Stimulated activated memory B cell treated with anti-CD40 and anti-IgM and Interleukin-4, amounts not matched to agents 10 μg/mL and 1 μg/mL and 100 μg/mL, for 72 hours (primary cell): ENCODE results near the gene CFAP54.

Experiments used
- ATAC-seq: fragments of 150-1000 bp; cut with Tn5 transposase; 2 replicates; pipeline ENCODE4 v1.10.0; 2021
- H3K27ac Mint-ChIP-seq: one replicate; pipeline ENCODE4 v1.8.0; 2022; ENCODE audit warnings: mild to moderate bottlenecking, mixed read lengths
- H3K27me3 Mint-ChIP-seq: one replicate; pipeline ENCODE4 v1.8.0; 2022; ENCODE audit warnings: mixed read lengths
- H3K36me3 Mint-ChIP-seq: one replicate; pipeline ENCODE4 v1.8.0; 2022; ENCODE audit warnings: mixed read lengths
- H3K4me1 Mint-ChIP-seq: one replicate; pipeline ENCODE4 v1.8.0; 2022; ENCODE audit warnings: mixed read lengths
- H3K4me3 Mint-ChIP-seq: one replicate; pipeline ENCODE4 v1.8.0; 2022; ENCODE audit warnings: mild to moderate bottlenecking, moderate library complexity, mixed read lengths
- H3K9me3 Mint-ChIP-seq: one replicate; pipeline ENCODE4 v1.8.0; 2022; ENCODE audit warnings: mixed read lengths

CFAP54 gene

DNA sequence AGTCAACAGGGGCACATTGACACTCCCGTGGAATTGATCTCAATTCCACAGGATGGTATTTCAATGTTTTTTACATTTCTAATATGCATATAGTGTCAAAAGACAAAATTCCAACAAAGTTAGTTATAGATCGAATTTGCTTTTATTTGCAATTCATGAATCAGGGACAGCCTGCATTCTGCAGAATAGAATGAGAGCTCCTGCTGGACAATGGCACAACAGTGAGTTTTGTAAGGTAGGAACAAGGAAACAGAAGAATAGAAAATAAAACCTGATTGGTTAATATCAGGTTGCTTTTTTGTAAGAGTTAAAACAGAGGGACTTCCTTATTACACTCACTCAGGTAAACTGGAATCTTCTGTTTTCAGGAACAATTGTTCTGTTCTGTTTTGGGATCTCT, 384.8 kb downstream of the CFAP54 start:
- Mint-ChIP-seq H3K27me3 (peaks cover 34% of the 10 kb centered on the region), H3K36me3 (no peaks in the 10 kb centered on the region), H3K9me3 (peaks cover 5% of the 10 kb centered on the region), H3K4me1 (no peaks in the 10 kb centered on the region), H3K4me3 (no peak overlapping the region), H3K27ac (no peak overlapping the region)
- ATAC-seq: no peak

DNA sequence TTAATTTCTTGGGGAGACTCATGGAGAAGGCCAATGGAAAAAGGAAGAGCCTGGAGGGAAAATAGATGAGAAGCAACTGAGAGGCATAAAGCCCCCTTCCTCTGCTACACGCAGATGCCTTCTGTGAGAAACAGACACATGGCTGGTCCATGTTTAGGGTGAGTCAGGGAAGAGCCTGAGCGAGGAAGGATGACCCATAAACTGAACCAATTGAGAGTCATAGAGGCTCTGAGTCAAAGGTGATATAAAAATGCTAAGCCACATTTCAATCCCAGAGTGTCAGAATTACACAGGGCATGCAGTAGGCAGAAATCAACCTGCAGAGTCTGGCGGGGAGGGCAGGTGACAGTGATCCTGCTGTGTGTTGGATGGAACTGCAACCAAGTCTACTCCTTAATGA, 387.6 kb downstream of the CFAP54 start:
- peaks cover 34% of the 10 kb centered on the region for H3K27me3 Mint-ChIP-seq
- no peak overlapping the region for H3K27ac Mint-ChIP-seq
- peaks cover 1% of the 10 kb centered on the region for H3K9me3 Mint-ChIP-seq
- H3K36me3 Mint-ChIP-seq: no peaks in the 10 kb centered on the region
- ATAC-seq: no peak
- no peak overlapping the region for H3K4me3 Mint-ChIP-seq
- no peaks in the 10 kb centered on the region for H3K4me1 Mint-ChIP-seq

DNA sequence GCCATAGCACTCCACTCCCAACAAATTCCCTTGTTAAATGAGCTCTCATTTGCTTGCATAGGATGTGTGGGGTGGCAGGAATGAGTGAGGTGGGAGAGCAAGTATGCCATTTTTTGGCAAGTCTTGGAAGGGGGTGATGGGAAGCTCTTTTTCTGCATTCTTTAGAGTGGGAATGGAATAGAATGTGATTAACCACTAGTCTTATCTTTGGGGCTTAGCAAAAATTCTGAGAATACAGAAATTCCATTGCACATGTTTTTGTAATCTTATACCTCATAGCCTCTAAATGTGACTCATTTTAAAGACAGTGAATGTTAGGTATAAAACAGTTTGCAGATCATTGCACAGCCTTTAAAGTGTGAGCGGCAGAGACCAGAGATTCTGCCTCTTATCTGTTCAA, 389.3 kb downstream of the CFAP54 start:
- H3K36me3 Mint-ChIP-seq: no peaks in the 10 kb centered on the region
- no peaks in the 10 kb centered on the region for H3K9me3 Mint-ChIP-seq
- H3K27ac Mint-ChIP-seq: no peak overlapping the region
- H3K4me1 Mint-ChIP-seq: no peaks in the 10 kb centered on the region
- no peak overlapping the region for H3K4me3 Mint-ChIP-seq
- H3K27me3 Mint-ChIP-seq: peaks cover 34% of the 10 kb centered on the region
- no peak for ATAC-seq

DNA sequence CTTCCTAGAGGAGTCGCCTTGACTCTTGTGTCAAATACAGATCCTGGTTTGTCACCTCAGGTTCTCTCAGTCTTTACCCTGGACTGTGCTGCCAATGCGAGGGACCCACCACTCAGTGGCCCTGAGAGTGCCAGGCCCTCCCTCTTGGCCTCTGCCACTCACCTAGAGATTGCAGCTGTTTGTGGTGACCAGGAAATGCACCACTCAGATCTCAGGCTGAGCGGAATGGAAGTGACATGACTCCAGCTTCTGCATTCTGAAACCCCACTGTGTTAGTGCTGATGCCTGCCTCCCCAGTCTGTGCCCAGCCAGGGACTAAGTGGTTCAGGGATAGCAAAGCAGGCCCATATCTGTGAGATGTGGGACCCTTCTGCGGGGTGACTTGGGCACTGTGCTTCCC, 389.9 kb downstream of the CFAP54 start:
- H3K4me3 Mint-ChIP-seq: no peak overlapping the region
- no peaks in the 10 kb centered on the region for H3K4me1 Mint-ChIP-seq
- no peaks in the 10 kb centered on the region for H3K36me3 Mint-ChIP-seq
- H3K27ac Mint-ChIP-seq: no peak overlapping the region
- no peaks in the 10 kb centered on the region for H3K9me3 Mint-ChIP-seq
- H3K27me3 Mint-ChIP-seq: peaks cover 34% of the 10 kb centered on the region
- peak; percentile 6 for ATAC-seq

DNA sequence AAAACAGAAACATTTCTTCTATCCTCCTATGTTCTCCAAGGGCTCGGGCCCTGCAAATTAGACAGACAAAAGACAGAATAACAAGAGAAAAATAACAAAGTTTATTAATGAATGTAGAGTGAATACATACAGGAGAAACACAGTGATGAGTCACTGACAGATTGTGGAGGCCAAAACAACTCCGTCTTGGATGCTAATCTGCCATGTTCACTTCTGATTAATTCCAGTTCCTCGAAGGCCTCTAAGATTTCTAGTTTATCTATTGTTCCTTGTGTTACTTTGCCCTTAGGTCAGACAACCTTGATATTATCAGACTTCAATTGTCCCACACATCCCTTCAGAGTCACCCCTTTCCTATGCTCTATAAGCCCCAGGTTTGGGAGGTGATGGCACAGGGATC, 390.8 kb downstream of the CFAP54 start:
- H3K4me3 Mint-ChIP-seq: no peak overlapping the region
- no peaks in the 10 kb centered on the region for H3K36me3 Mint-ChIP-seq
- no peaks in the 10 kb centered on the region for H3K4me1 Mint-ChIP-seq
- no peak for ATAC-seq
- peaks cover 31% of the 10 kb centered on the region for H3K27me3 Mint-ChIP-seq
- no peaks in the 10 kb centered on the region for H3K9me3 Mint-ChIP-seq
- no peak overlapping the region for H3K27ac Mint-ChIP-seq

DNA sequence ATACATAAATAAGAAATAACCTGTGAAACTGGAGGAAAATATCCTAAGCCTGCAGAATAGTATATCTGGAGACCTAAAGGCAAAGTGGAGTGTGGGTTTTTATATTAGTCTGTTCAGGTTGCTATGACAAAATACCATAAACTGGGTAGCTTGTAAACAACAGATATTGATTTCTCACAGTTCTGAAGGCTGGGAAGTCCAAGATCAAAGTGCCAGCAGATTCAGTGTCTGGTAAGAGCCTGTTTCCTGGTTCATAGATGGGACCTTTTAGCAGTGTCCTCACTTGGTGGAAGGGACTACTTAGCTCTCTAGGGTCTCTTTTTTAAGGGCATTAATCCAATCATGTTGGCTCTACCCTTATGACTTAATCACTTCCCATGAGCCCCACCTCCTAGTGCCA, 392.2 kb downstream of the CFAP54 start:
- H3K36me3 Mint-ChIP-seq: no peaks in the 10 kb centered on the region
- H3K27ac Mint-ChIP-seq: no peak overlapping the region
- H3K4me3 Mint-ChIP-seq: no peak overlapping the region
- ATAC-seq: no peak
- H3K27me3 Mint-ChIP-seq: peaks cover 27% of the 10 kb centered on the region
- no peaks in the 10 kb centered on the region for H3K4me1 Mint-ChIP-seq
- H3K9me3 Mint-ChIP-seq: no peaks in the 10 kb centered on the region

DNA sequence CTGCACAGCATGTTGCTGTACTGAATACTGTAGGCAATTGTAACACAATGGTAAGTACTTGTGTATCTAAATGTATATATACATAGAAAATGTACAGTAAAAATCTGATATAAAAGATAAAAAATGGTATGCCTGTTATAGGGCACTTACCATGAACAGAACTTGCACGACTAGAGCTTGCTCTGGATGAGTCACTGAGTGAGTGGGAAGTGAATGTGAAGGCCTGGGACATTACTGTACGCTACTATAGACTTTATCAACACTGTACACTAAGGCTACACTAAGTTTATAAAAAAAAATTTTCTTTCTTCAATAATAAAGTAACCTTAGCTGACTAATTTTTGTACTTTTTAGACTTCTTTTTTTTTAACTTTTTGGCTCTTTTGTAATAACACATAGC, 393.5 kb downstream of the CFAP54 start:
- Mint-ChIP-seq H3K36me3 (no peaks in the 10 kb centered on the region), H3K9me3 (no peaks in the 10 kb centered on the region), H3K27ac (no peak overlapping the region), H3K4me1 (no peaks in the 10 kb centered on the region), H3K27me3 (peaks cover 19% of the 10 kb centered on the region), H3K4me3 (no peak overlapping the region)
- no peak for ATAC-seq

DNA sequence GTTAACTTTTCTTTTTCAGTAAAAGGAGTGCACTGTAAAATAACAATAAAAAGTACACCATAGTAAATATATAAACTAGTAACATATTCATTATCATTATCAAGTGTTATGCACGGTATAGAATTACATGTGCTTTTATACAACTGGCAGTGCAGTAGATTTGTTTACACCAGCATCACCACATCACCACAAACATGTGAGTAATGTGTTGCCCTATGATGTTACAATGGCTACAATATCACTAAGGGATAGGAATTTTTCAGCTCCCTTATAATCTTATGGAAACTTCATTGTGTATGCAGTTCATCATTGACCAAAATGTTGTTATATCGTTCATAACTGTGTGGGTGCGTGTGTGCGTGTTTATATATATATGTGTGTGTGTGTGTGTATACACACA, 394.2 kb downstream of the CFAP54 start:
- no peaks in the 10 kb centered on the region for H3K36me3 Mint-ChIP-seq
- no peak overlapping the region for H3K27ac Mint-ChIP-seq
- no peaks in the 10 kb centered on the region for H3K9me3 Mint-ChIP-seq
- H3K27me3 Mint-ChIP-seq: peaks cover 12% of the 10 kb centered on the region
- no peak overlapping the region for H3K4me3 Mint-ChIP-seq
- no peak for ATAC-seq
- no peaks in the 10 kb centered on the region for H3K4me1 Mint-ChIP-seq

DNA sequence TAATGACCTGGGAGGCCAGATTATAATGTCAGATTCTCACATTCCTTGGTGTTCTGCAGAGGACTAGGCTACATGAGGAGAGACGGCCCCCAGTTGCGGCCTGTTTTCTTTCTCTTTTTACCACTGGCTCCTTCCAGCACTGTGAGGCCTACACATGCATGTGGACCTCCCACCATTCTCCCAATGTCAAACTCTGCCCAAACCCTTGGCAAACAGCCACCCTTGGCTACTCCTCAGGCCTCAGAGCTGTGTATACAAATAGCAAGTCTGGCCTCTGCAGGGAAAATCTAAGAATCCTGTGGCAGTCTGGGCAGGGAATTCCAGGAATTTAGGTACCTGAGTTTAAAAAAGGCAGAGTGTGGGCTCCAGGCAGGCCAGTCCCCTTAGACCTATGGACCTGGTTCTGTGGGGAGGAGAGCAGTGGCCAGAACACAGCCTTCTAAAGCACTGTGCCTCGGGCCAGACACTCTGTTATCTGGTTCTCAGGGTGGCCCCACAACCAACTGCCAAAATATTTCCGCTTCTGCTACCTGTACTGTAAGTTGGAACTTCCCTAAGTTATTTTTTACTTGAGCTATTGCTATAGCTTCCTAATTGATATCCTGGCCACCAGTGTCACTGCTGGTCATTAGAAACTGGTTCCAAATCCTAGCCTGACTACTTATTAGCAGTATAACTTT, 397.8 kb downstream of the CFAP54 start:
- no peak overlapping the region for H3K27ac Mint-ChIP-seq
- H3K36me3 Mint-ChIP-seq: no peaks in the 10 kb centered on the region
- H3K4me3 Mint-ChIP-seq: no peak overlapping the region
- no peak for ATAC-seq
- H3K9me3 Mint-ChIP-seq: no peaks in the 10 kb centered on the region
- peaks cover 17% of the 10 kb centered on the region for H3K27me3 Mint-ChIP-seq
- H3K4me1 Mint-ChIP-seq: peaks cover 1% of the 10 kb centered on the region

DNA sequence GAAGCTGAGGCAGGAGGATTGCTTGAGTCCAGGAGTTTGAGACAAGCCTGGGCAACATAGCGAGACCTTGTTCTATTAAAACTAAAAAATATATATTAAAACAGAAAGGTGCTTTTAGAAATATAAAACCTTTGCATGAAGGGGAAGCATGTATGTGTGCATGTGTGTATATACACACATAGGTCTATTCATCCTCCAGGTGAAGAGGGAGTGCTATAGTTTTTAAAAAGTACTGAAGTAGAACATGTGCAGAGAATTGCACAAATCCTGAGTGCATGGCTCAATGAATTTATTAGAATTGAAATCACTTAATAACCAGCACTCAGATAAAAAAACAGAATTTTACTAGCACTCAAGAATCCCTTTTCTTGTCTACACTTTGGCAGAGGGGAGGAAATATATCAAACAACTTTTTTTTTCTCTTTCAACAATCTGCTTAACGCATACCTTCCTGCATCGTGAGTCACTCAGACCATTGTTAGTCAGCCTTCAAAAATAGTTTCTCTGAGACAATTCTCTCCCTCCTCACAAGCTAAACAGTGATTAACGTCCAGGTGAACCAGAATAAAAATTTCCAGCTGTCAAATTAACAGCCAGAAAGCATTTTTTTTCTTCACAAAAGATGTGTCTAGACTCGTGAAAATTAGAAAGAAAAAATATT, 400.0 kb downstream of the CFAP54 start:
- ATAC-seq: no peak
- peaks cover 25% of the 10 kb centered on the region for H3K27me3 Mint-ChIP-seq
- H3K4me1 Mint-ChIP-seq: peaks cover 5% of the 10 kb centered on the region
- no peak overlapping the region for H3K27ac Mint-ChIP-seq
- peaks cover 3% of the 10 kb centered on the region for H3K9me3 Mint-ChIP-seq
- no peaks in the 10 kb centered on the region for H3K36me3 Mint-ChIP-seq
- no peak overlapping the region for H3K4me3 Mint-ChIP-seq

DNA sequence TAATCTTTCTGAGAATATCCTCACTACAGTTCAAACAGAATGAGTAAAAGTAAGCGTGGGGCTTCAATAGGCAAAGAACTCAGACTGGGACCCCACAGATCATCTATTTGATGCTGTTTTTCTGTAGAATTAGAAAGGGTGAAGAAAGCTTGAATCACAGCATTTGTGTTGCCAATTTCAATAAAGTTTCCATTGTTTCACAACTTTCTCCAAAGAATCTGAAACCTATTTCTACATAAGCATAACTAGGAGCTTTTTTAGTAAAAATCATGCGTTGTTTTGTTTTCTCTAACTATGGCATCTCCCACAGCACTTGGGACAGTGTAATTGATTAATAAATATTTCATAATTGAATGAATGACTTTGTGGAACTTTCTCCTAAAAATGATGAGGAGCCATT, 401.0 kb downstream of the CFAP54 start:
- H3K4me1 Mint-ChIP-seq: peaks cover 5% of the 10 kb centered on the region
- no peak overlapping the region for H3K27ac Mint-ChIP-seq
- H3K36me3 Mint-ChIP-seq: no peaks in the 10 kb centered on the region
- peaks cover 3% of the 10 kb centered on the region for H3K9me3 Mint-ChIP-seq
- H3K27me3 Mint-ChIP-seq: peaks cover 24% of the 10 kb centered on the region
- ATAC-seq: no peak
- H3K4me3 Mint-ChIP-seq: no peak overlapping the region

DNA sequence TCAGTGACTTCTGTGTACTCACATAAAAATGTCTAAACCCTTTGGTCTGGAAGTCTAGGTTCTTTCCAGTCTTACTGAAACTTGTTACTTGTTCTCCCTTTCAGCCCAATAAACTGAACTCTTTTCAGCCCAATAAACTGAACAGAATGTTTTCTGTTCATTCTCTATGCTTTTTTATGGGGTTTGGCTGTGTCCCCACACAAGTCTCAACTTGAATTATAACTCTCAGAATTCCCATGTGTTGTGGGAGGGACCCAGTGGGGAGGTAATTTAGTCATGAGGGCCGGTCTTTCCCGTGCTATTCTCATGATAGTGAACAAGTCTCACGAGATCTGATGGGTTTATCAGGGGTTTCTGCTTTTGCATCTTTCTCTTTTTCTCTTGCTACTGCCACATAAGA, 402.7 kb downstream of the CFAP54 start:
- Mint-ChIP-seq H3K36me3 (no peaks in the 10 kb centered on the region), H3K27me3 (peaks cover 15% of the 10 kb centered on the region), H3K27ac (no peak overlapping the region), H3K4me3 (no peak overlapping the region), H3K4me1 (peaks cover 5% of the 10 kb centered on the region), H3K9me3 (peaks cover 3% of the 10 kb centered on the region)
- ATAC-seq: no peak

DNA sequence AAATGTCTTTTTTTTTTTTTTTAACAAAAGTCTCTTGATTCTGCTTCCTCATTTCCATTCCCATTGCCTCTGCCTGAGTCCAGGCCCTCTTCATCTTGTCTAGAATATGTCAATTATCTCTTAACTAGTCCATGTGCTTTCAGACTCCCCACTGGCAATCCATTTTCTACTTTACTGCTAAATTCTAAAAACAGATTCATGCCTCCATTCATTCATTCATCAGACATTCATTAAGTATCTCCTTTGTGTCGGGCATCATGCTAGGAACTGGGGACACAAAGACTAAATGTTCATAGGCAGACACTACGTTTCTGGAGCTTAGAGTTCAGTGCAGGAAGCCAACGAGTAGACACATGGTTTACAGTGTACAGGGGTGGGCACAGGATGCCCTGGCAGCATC, 408.0 kb downstream of the CFAP54 start:
- Mint-ChIP-seq H3K4me3 (no peak overlapping the region), H3K27me3 (peaks cover 6% of the 10 kb centered on the region), H3K4me1 (peaks cover under 1% of the 10 kb centered on the region), H3K36me3 (no peaks in the 10 kb centered on the region), H3K9me3 (peaks cover 2% of the 10 kb centered on the region), H3K27ac (no peak overlapping the region)
- ATAC-seq: no peak

DNA sequence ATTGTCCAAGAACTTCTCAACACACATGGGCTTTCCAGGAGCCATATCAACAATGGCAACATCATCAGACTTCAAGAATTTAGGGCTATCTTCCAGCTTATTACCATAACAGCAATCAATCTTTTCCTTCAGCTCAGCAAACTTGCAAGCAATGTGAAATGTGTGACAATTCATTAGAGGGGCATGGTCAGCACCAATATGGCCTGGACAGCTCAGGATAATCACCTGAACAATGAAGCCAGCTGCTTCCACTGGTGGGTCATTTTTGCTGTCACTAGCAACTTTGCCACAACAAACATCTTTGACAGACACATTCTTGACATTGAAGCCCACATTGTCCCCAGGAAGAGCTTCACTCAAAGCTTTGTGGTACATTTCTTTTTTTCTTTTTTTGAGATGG, 411.8 kb downstream of the CFAP54 start:
- H3K27me3 Mint-ChIP-seq: no peaks in the 10 kb centered on the region
- no peaks in the 10 kb centered on the region for H3K36me3 Mint-ChIP-seq
- H3K9me3 Mint-ChIP-seq: no peaks in the 10 kb centered on the region
- no peak for ATAC-seq
- peaks cover 3% of the 10 kb centered on the region for H3K4me1 Mint-ChIP-seq
- H3K27ac Mint-ChIP-seq: no peak overlapping the region
- H3K4me3 Mint-ChIP-seq: no peak overlapping the region

DNA sequence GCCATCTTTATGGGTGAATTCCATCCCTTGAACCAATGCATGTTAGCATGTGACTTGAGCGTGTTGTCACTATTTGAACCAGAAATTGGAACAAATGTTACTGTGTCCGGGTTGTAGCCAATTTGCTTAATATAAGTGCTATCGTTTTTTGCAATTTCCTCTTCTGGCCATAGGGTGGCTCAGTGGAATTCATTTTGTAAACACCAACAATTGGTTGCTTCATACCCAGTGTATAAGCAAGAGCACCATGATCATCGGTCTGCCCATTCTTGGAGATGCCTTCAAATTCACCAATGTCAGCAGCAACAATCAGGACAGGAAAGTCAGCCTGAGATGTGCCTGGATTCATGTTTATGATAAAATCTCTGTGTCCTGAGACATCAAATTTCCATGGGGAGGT, 412.7 kb downstream of the CFAP54 start:
- no peak overlapping the region for H3K4me3 Mint-ChIP-seq
- H3K4me1 Mint-ChIP-seq: peaks cover 6% of the 10 kb centered on the region
- no peak overlapping the region for H3K27ac Mint-ChIP-seq
- no peaks in the 10 kb centered on the region for H3K9me3 Mint-ChIP-seq
- ATAC-seq: no peak
- H3K27me3 Mint-ChIP-seq: no peaks in the 10 kb centered on the region
- no peaks in the 10 kb centered on the region for H3K36me3 Mint-ChIP-seq

DNA sequence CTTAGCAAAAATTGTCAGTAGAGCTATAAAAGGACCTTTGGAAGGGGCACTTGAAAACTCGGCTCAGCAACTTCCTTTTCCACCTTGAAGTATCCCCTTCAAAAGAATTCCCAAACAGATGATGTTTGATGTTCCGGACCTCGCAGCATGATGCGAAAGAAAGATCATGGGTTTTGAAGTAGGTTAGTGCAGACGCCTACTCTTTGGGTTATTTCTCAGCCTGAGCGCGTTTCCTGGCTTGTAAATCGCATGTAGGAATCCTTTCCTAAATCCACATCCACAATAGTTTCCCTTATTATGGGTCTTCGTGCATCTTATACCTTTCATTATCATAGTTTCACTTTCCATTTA, 417.1 kb downstream of the CFAP54 start:
- Mint-ChIP-seq H3K36me3 (peaks cover 11% of the 10 kb centered on the region), H3K4me3 (peak overlapping the region; percentile 86), H3K27ac (peak overlapping the region; percentile 91), H3K9me3 (no peaks in the 10 kb centered on the region), H3K27me3 (no peaks in the 10 kb centered on the region), H3K4me1 (peaks cover 40% of the 10 kb centered on the region)
- ATAC-seq: no peak
